HG03457 (cell line): ENCODE results near the gene DOCK6.
"Not testable (repeated sequence)": the region's sequence is repeated elsewhere in the genome, so short reads cannot be mapped to it uniquely, and the experiment has no call there.

Experiments used
- ATAC-seq: cut with Tn5 transposase; IDR thresholded peaks from one replicate; pipeline ENCODE4 v1.9.1; 2021; ENCODE audit warnings: moderate number of reproducible peaks; ENCODE audit not compliant: unreplicated experiment

DOCK6 gene

DNA sequence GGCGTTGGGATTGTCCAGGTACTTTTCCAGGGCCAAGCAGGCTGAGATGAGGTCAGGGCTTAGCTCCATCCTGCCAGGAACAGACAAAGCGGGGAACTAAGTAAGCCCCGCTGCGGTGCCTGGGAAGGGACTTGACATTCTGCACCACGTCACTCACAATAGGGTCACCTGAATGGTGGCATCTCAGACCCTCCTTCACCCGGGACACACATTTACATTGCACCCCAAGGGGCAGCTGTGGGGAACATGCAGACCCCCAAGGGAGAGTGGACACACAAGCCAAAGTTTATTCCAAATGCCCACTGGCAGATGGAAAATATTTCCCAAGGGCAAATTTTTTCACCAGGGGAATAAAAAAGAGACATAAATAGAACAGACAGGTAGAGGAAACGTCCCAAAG, 86.4 kb downstream of the DOCK6 start:
- no peak for ATAC-seq

DNA sequence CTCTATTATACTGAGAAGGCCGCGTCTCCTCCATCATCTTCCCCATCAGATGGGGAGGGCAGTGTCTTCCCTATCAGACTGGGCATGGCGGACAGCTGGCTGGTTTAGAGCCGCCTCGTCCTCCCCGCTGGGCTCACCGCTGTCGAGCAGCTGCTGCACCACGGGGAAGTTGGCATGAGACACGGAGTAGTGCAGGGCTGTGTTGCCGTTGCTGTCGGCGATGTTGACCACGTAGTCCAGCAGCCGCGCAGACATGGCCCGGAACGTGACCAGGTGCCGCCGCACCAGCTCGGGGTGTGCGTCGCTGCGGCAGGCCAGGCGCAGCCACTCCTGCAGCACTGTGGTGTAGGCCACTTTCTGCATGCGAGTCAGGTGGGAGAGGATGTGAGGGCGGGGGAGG, 88.0 kb downstream of the DOCK6 start:
- ATAC-seq: no peak

DNA sequence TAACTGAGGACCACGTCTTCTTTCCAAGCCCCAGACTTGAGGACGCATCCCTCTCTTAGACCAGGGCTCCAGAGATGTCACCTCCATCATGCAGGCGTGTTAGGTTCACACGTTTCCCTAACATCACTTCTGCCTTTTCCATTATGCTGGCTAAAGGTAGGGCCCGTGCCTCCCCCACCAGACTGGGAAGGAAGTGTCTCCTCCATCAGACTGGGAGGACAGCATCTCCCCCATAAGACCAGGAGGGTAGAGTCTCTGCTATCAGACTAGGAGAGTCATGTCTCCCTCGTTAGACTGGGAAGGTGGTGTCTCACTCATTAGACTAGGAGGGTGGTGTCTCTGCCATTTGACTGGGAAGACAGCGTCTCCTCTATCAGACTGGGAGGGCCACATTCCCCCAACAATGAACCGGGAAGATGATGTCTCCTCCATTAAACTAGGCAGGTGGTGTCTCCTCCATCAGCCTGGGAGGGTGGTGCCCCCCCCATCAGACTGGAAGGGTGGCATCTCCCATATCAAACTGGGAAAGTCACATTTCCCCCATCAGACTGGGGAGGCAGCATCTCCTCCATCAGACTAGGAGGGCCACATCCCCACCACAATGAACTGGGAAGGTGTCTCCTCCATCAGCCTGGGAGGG, 88.7 kb downstream of the DOCK6 start:
- ATAC-seq: no peak

GRCh38 chr19:11172576-11172975, 89.7 kb downstream of the DOCK6 start:
- ATAC-seq: no peak

GRCh38 chr19:11171144-11171543, 91.2 kb downstream of the DOCK6 start:
- no peak for ATAC-seq

DNA sequence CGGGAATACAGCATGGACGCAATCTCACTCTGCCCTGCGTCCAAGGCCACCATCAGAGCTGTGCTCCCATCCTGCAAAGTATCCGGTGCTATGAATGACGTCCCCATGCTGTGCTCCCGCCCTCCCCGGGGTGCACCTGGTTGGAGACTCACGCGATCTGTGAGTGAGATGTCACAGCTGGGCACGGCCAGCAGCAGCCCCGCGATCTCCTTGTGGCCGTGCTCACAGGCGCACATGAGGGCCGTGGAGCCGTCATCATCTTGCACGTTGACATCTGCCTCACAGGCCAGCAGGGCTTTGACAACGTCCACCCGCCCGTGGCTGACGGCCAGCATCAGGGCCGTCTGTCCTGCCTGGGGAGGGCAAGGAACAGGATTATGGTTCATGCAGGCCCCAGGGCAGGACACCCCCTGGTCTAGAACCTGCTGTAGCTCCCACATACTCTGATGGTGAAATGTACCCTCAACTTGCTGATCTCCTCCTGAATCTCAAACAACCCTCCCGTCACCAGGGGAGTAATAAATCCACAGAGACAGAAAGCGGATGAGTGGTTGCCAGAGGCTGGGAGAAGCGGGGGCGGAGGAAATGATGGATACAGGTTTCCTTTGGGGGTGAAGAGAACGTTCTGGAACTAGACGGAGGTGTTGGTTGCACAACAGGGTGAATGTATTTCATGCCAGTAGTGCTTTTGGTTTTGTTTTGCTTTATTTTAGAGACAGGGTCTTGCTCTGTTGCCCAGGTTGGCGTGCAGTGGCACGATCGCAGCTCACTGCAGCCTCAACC, 92.2 kb downstream of the DOCK6 start:
- no peak for ATAC-seq

DNA sequence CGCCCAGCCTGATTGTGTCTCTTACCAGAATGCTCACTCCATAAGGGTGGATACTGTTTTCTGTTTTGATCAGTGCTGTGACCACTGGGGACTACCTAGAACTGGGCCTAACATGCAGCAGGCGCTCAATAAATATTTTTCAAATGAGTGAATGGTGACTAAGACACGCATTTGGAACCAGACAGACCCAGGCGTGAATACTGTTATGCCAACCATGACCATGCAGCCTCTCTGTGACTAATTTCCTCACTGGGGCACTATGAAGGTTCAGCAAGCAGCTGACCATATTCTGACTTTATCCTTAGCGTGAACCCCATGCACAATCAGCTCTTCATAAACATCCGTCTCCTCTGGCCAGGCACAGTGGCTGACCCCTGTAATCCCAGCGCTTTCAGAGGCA, 93.8 kb downstream of the DOCK6 start:
- no peak for ATAC-seq

GRCh38 chr19:11166281-11167142, 95.8 kb downstream of the DOCK6 start:
- ATAC-seq: no peak

DNA sequence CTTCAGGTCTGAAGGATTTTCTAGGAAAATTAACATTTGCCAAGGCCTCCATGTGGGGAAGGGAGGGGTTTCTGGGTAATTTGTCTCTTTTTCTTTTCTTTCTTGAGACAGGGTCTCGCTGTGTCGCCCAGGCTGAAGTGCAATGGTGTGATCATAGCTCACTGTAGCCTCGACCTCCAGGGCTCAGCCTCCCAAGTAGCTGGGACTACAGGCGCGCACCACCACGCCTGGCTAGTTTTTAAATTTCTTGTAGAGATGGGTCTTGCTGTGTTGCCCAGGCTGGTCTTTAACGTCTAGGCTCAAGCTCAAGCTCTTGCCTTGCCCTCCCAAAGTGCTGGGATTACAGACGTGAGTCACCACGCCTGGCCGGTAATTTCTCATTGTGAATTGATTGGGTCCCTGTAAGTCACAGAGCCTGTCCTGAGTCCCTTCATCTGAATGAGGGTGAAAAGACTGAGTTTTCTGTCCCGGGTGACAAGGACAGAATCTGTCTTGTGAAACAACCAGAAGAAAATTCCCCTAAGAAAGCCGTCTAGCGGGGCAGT, 96.8 kb downstream of the DOCK6 start:
- ATAC-seq: no peak

DNA sequence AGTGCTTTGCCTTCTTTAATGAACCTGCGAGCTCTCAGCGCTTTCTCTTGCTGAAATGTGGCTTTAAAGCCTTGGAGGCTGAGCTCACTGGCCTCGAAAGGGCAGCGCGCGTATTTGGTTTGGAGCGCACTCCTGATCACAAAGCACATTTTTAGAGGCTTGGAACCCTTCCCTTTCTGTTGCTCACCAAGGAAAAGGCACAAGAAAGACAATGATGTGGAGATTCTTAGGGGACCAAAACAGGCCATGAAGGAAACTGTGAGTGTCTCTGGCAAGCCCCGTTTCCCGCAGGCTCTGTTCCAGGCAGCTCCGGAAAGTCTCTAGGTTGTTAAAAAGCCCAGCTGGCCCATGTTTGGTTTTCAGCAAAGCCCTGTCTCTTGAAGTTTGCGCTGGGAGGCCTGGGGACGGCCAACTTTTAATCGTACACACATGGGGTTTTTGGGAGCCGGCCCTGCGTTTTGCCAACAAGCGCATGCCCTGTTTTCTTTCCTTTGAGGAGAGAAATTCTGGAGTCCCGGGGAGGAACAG, 97.4 kb downstream of the DOCK6 start:
- ATAC-seq: no peak

- ATAC-seq: no peak
Observed at GRCh38 chr19:11164296-11164695, 98.0 kb downstream of the DOCK6 start.

DNA sequence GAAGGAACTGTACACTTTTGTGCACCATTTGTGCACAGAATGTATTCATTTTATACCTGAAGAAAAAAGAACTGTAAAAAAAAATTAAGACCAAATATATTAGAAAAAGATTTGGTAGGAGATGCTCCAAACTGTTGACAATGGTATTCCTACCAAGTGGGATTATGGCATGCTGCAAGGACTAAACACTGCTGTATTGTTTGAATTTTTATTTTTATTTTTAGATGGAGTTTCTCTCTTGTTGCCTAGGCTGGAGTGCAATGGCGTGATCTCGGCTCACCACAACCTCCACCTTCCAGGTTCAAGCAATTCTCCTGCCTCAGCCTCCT, 101.9 kb downstream of the DOCK6 start:
- not testable (repeated sequence) for ATAC-seq

GRCh38 chr19:11159598-11160439, 102.5 kb downstream of the DOCK6 start:
- ATAC-seq: no peak

- peak; percentile 92 for ATAC-seq
Observed at GRCh38 chr19:11155373-11156120, 106.8 kb downstream of the DOCK6 start, which contains the start of gene SPC24. Gene SPC24 (minus strand): TSS chr19:11155782. CDS start chr19:11155776, 6 bp downstream.

DNA sequence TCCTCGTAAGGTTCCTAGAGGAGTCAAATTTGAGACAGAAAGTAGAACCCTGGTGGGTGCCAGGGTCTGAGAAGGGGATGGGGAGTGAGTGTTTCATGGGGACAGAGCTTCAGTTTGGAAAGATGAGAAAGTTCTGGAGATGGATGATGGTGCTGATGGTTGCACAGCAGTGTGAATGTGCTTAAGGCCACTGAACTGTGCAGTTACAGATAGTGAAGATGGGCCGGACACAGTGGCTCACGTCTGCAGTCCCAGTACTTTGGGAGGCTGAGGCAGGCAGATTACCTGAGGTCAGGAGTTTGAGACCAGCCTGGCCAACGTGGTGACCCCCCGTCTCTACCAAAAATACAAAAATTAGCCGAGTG, 107.7 kb downstream of the DOCK6 start:
- ATAC-seq: no peak

DNA sequence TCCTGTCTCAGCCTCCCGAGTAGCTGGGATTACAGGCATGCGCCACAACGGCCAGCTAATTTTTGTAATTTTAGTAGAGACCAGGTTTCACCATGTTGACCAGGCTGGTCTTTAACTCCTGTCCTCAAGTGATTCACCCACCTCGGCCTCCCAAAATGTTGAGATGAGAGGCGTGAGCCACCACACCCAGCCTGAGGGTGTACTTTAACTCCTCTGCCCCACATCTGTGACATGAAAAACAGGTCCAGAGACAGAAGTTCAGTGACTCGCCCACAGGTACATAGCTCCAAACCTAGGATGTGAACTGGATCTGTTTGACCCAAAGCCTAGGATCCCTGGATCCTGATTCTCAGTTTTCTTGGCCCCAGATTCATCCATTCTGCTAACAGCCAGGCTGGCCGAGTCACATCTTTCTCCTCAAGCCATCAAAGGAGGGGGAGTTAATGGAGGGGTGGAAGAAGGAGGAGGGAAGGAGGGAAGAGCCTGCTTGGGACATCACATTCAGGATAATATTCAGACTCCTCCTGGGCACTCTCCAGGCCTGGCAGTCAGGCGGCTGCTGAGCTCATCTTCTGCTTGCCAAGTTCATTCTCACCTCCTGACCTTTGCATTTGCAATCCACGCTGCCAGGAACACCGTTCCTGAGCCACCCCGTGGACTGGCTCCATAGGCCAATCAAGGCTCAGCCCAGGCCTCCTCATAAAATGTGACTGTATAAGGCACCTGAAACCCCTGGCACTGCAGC, 109.8 kb downstream of the DOCK6 start:
- no peak for ATAC-seq

GRCh38 chr19:11151181-11151580, 111.1 kb downstream of the DOCK6 start:
- no peak for ATAC-seq
